RKO (cell line): ENCODE measurements around the gene STXBP5.

Experiments used
- DNase-seq: peaks from one replicate; pipeline ENCODE4 v3.0.0-alpha.2; 2016; ENCODE audit warnings: low spot score

STXBP5 gene

GRCh38 chr6:147211349-147211748 is 7.1 kb downstream of the STXBP5 start:
- DNase-seq: no peak

GRCh38 chr6:147211831-147212230 is 7.6 kb downstream of the STXBP5 start:
- no peak for DNase-seq

- DNase-seq: no peak
These were observed 8.4 kb downstream of the STXBP5 start for GRCh38 chr6:147212622-147213021.

GRCh38 chr6:147213772-147214171 is 9.6 kb downstream of the STXBP5 start:
- DNase-seq: no peak

- no peak for DNase-seq
These were observed 10.3 kb downstream of the STXBP5 start for GRCh38 chr6:147214248-147215227.

- no peak for DNase-seq
These were observed 12.7 kb downstream of the STXBP5 start for GRCh38 chr6:147216915-147217314.

- no peak for DNase-seq
These were observed 13.7 kb downstream of the STXBP5 start for GRCh38 chr6:147217840-147218404.

GRCh38 chr6:147218797-147219196 is 14.6 kb downstream of the STXBP5 start:
- no peak for DNase-seq

- DNase-seq: no peak
These were observed 15.2 kb downstream of the STXBP5 start for GRCh38 chr6:147219463-147219862.

- no peak for DNase-seq
These were observed 16.1 kb downstream of the STXBP5 start for GRCh38 chr6:147220345-147220744.

GRCh38 chr6:147221739-147222138 is 17.5 kb downstream of the STXBP5 start:
- DNase-seq: no peak

- peak; percentile 11 for DNase-seq
These were observed 18.1 kb downstream of the STXBP5 start for GRCh38 chr6:147222160-147222838.

GRCh38 chr6:147223736-147224135 is 19.5 kb downstream of the STXBP5 start:
- DNase-seq: no peak

GRCh38 chr6:147226163-147226724 is 22.0 kb downstream of the STXBP5 start:
- no peak for DNase-seq

- no peak for DNase-seq
These were observed 22.7 kb downstream of the STXBP5 start for GRCh38 chr6:147226877-147227276.

- DNase-seq: no peak
These were observed 23.6 kb downstream of the STXBP5 start for GRCh38 chr6:147227770-147228320.

GRCh38 chr6:147231589-147231988 is 27.4 kb downstream of the STXBP5 start:
- no peak for DNase-seq

GRCh38 chr6:147234685-147235084 is 30.5 kb downstream of the STXBP5 start:
- DNase-seq: no peak

GRCh38 chr6:147238164-147238563 is 33.9 kb downstream of the STXBP5 start:
- no peak for DNase-seq

- no peak for DNase-seq
These were observed 34.7 kb downstream of the STXBP5 start for GRCh38 chr6:147238906-147239305.

GRCh38 chr6:147244832-147245231 is 40.6 kb downstream of the STXBP5 start:
- DNase-seq: no peak

GRCh38 chr6:147245693-147246092 is 41.5 kb downstream of the STXBP5 start:
- no peak for DNase-seq
